ENCODE data around the gene COPZ2. TPM values are rescaled to one million over a fixed set of nuclear protein-coding genes. Genes with fewer than 3 reads are reported as not detected.

COPZ2 gene
- total RNA-seq, 1 experiment from 2014 or later: not detected

- no peak overlapping the region for H3K27ac ChIP-seq (ENCODE audit: low read depth, low read length, poor library complexity, severe bottlenecking)
- H3K36me3 ChIP-seq (ENCODE audit: insufficient read depth, low read length, poor library complexity, severe bottlenecking): no peaks in the 10 kb centered on the region
- no peak overlapping the region for H3K4me3 ChIP-seq (ENCODE audit: low read depth, low read length, poor library complexity, severe bottlenecking)
- ChIA-PET POLR2A (ENCODE audit: low non-redundant PET) (no interaction called here), CTCF (interaction anchor here (0.6 kb wide), 1 partner anchor 11 kb away, joined by 3 read pairs; no protein-coding TSS in a partner anchor)
- H3K27me3 ChIP-seq (replicated peaks; ENCODE audit: insufficient read depth, low read depth, low read length, poor library complexity): no peaks in the 10 kb centered on the region
- peaks cover 6% of the 10 kb centered on the region for H3K4me1 ChIP-seq (ENCODE audit: insufficient read depth, low read length, poor library complexity, severe bottlenecking)
- no peaks in the 10 kb centered on the region for H3K9me3 ChIP-seq (ENCODE audit: low read depth, low read length, poor library complexity, severe bottlenecking)
- BruUV-seq (replicated peaks): no TSS peak
- no peak for DNase-seq (ENCODE audit: low spot score)
- TF ChIP-seq CTCF (conservative IDR thresholded peaks at IDR 0.05; ENCODE audit: low read depth, low read length): no peak
- no peak for TF ChIP-seq EZH2 (IDR thresholded peaks at IDR 0.05; ENCODE audit: borderline replicate concordance, low read depth, low read length, poor library complexity, severe bottlenecking)
- intact Hi-C loops (cut with micrococcal nuclease; ENCODE audit: unreplicated experiment): no loop called here
Measured at GRCh38 chr17:47993964-47994363, 43.6 kb downstream of the COPZ2 start.

- intact Hi-C loops (cut with micrococcal nuclease; ENCODE audit: unreplicated experiment): no loop called here
- ChIA-PET POLR2A (ENCODE audit: low non-redundant PET) (no interaction called here), CTCF (no interaction called here)
- no TSS peak for BruUV-seq (replicated peaks)
- no peak for TF ChIP-seq CTCF (conservative IDR thresholded peaks at IDR 0.05; ENCODE audit: low read depth, low read length)
- TF ChIP-seq EZH2 (IDR thresholded peaks at IDR 0.05; ENCODE audit: borderline replicate concordance, low read depth, low read length, poor library complexity, severe bottlenecking): no peak
- Histone ChIP-seq H3K36me3 (ENCODE audit: insufficient read depth, low read length, poor library complexity, severe bottlenecking) (no peaks in the 10 kb centered on the region), H3K27me3 (replicated peaks; ENCODE audit: insufficient read depth, low read depth, low read length, poor library complexity) (no peaks in the 10 kb centered on the region), H3K4me3 (ENCODE audit: low read depth, low read length, poor library complexity, severe bottlenecking) (no peak overlapping the region), H3K9me3 (ENCODE audit: low read depth, low read length, poor library complexity, severe bottlenecking) (no peaks in the 10 kb centered on the region), H3K4me1 (ENCODE audit: insufficient read depth, low read length, poor library complexity, severe bottlenecking) (peaks cover 10% of the 10 kb centered on the region), H3K27ac (ENCODE audit: low read depth, low read length, poor library complexity, severe bottlenecking) (no peak overlapping the region)
- no peak for DNase-seq (ENCODE audit: low spot score)
Measured at GRCh38 chr17:47993031-47993564, 44.5 kb downstream of the COPZ2 start.

GRCh38 chr17:47992216-47992615, 45.4 kb downstream of the COPZ2 start:
- POLR2A ChIA-PET (ENCODE audit: low non-redundant PET): no interaction called here
- Histone ChIP-seq H3K4me1 (ENCODE audit: insufficient read depth, low read length, poor library complexity, severe bottlenecking) (peaks cover 19% of the 10 kb centered on the region), H3K9me3 (ENCODE audit: low read depth, low read length, poor library complexity, severe bottlenecking) (no peaks in the 10 kb centered on the region), H3K27me3 (replicated peaks; ENCODE audit: insufficient read depth, low read depth, low read length, poor library complexity) (no peaks in the 10 kb centered on the region), H3K4me3 (ENCODE audit: low read depth, low read length, poor library complexity, severe bottlenecking) (no peak overlapping the region), H3K27ac (ENCODE audit: low read depth, low read length, poor library complexity, severe bottlenecking) (no peak overlapping the region), H3K36me3 (ENCODE audit: insufficient read depth, low read length, poor library complexity, severe bottlenecking) (no peaks in the 10 kb centered on the region)
- intact Hi-C loops (cut with micrococcal nuclease; ENCODE audit: unreplicated experiment): no loop called here
- no peak for TF ChIP-seq CTCF (conservative IDR thresholded peaks at IDR 0.05; ENCODE audit: low read depth, low read length)
- no peak for TF ChIP-seq EZH2 (IDR thresholded peaks at IDR 0.05; ENCODE audit: borderline replicate concordance, low read depth, low read length, poor library complexity, severe bottlenecking)
- CTCF ChIA-PET: no interaction called here
- BruUV-seq (replicated peaks): no TSS peak
- no peak for DNase-seq (ENCODE audit: low spot score)
